GM21529 (cell line): ENCODE measurements around the gene SP2.

ENCODE experiments used
- ATAC-seq: cut with Tn5 transposase; IDR thresholded peaks from one replicate; pipeline ENCODE4 v1.9.1; 2021; ENCODE audit not compliant: unreplicated experiment

SP2 gene

GRCh38 chr17:47969930-47970724 lies 74.1 kb downstream of the SP2 start:
- no peak for ATAC-seq

GRCh38 chr17:47970725-47971499 lies 74.9 kb downstream of the SP2 start, which contains the start of gene CDK5RAP3:
CDK5RAP3 (plus strand) TSS chr17:47971113; CDS start chr17:47971147, 34 bp downstream.
- peak; percentile 94 for ATAC-seq

- ATAC-seq, result no peak
Observed at GRCh38 chr17:47973541-47973940, 77.5 kb downstream of the SP2 start.

DNA sequence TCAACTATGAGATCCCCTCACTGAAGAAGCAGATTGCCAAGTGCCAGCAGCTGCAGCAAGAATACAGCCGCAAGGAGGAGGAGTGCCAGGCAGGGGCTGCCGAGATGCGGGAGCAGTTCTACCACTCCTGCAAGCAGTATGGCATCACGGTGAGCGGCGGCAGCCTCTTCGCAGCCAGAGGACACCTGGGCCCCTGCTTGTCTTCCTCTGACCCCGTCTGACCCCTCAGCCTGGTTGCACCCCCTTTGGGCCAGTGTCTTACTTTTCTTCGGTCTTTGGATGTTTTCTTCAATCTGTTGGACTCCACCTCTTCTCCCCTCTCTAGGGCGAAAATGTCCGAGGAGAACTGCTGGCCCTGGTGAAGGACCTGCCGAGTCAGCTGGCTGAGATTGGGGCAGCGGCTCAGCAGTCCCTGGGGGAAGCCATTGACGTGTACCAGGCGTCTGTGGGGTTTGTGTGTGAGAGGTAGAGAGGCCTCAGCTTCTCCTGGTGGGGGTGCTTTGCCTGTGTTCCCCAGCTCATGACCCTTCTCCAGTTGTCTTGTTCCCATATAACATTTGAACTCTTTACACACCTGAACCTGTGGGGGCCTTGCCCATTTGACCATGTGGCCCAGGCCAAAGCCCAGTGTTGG lies 79.3 kb downstream of the SP2 start:
- ATAC-seq, result no peak

DNA sequence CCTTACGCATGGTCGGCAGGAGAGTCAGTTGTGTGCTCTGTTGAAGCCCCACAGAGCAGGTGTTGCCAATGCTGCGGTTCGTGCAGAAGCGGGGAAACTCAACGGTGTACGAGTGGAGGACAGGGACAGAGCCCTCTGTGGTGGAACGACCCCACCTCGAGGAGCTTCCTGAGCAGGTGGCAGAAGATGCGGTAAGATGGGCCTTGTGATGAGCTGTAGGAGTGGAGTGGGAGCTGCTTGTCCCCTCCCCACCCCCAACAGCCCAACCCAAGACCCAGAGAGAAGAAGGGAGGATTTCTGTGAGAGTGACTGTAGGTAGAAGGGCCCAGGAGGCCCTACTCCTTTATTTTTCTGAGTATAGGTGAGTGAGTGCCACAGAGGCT lies 79.8 kb downstream of the SP2 start:
- ATAC-seq, result no peak

DNA sequence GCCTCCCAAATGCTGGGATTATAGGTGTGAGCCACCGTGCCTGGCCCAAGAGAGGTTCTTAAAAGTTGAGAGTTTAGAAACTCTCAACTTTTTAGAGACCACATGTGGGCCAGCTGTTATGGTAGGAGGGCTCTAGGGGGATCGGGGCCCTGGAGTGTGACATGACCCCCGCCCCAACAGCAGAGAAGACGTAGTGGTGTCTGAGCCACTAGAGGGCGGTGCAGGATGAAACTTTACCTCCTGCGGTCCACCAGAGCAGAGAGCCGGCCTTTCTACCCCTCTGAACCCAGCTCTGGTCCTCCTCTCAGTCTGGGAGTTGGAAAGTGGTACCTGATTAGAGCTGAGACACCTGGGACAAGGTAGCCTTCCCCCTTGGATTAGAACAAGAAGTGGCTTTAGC lies 82.3 kb downstream of the SP2 start:
- no peak for ATAC-seq
